DMS153 treated with DMSO at 0.1 percent for 48 hours (cell line): ENCODE results near the gene TANGO6.

Experiments used
- DNase-seq: peaks from one replicate; lab custom pipeline; 2025; ENCODE audit not compliant: unreplicated experiment; lab: John Stamatoyannopoulos, UW

The TANGO6 gene

GRCh38 chr16:68860978-68861892 is 17.9 kb downstream of the TANGO6 start:
- DNase-seq: no peak

DNA sequence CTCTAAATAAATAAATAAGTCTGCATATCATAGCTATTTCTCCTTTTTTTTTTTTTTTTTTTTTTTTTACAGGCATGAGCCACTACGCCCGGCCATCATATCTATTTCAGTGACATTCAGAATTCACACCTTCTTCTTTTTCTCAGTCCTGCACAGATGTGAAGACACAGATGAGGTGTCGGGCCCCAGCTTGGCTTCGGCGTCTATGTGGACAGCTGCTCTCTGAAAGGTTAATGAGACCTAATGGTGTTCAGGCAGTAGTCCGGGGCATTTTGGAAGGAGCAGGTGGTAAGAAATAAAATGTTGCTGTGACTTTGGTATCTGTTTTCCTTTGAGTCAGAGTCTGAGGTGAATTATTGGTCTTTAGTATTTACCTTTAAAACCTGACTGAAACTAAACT is 23.6 kb downstream of the TANGO6 start:
- no peak for DNase-seq

DNA sequence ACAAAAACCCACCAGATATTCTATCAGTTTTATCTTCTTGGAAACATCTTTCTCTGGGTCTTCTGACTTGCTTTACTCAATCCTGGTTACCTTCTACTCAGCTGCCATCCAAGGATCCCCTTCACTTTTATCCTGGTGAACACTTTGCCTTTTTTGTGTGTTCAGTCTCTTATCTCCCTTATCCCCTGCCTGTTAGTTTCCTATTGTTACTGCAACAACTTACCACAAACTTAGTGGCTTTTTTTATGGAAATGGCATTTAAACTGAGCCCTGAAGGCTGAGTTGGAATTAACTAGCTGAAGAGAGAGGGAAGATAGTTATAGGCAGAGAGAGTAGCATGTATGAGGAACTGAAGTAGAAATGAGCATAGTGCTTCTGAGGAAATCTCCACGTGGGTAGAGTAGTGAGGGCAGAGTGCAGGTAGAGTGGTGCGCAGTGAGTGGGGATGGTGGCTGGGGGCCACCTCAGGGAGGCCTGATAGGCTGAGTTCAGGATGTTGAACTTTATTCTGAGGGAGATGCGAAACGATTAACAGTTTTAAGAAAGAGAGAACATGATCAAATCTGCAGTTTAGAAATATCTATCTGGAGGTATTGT is 26.3 kb downstream of the TANGO6 start:
- no peak for DNase-seq

DNA sequence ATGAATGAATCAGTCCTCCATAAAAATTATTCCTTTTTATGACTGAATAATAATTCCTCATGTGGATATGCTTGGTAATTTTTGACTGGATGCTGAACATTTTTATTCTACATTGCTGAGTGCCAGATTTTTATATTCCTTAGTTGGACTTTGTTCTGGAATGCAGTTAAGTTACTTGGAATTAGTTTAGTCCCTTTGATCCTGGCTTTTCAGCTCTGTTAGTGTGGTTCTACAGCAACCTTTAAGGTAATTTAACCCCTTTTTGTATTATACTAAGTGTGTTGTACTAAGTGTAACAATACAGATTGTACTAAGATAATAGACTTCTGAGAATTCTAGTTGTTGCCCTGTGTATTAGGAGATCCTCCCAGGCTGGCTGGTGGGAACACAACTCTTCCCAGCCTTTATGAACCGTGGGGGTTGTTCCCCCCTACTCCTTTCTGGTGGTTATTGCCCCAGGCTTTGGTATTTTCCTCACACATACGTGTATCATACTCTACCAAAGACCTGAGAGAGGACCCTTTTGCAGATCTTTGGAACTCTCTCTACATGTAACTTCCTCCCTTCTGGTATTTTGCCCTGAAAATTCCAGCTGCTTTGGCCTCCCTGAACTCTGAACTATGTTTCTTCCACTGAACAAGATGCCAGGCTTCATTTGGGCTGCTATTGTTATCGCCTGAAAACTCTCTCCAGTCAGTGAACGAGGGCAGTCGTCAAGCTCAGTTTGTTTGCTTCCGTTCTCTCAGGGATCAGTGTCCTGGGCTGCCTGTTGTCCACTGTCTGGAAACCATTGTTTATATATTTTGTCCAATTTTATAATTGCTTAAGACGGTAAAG is 30.5 kb downstream of the TANGO6 start:
- no peak for DNase-seq

DNA sequence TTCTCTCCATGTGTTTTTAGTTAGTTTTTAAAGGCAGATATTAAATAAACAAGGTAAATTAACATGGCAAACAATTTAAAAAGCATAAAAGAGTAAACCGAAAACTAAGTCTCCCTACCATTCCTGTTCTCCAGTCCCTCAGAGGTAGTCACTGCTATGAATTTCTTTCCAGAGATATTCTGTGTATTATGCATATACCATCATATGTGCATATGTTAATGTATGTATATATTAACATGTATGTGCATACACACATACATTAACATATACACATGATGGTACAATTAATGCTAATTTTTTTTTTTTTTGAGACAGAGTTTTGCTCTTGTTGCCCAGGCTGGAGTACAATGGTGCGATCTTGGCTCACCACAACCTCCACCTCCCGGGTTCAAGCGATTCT is 32.5 kb downstream of the TANGO6 start:
- no peak for DNase-seq

GRCh38 chr16:68883685-68884084 is 40.4 kb downstream of the TANGO6 start:
- DNase-seq: no peak

DNA sequence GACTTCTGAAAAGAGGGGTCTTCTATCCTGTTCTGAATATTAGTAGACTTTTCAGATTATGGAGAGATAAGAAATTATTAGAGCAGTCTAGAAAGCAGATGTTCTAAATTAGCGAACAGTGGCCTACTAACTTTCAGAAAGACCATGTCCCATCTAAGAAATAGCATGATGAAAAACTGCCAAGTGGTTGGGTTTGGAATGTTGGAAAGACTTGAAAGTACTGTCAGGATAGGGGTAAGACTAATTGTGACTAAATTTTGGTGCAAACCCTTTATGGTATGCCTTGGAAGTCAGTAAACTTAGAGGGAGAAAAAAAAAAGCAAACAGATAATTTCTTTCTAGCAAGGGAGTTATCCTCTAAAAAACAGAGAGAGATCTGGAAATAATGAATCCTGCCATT is 41.1 kb downstream of the TANGO6 start:
- DNase-seq: no peak

DNA sequence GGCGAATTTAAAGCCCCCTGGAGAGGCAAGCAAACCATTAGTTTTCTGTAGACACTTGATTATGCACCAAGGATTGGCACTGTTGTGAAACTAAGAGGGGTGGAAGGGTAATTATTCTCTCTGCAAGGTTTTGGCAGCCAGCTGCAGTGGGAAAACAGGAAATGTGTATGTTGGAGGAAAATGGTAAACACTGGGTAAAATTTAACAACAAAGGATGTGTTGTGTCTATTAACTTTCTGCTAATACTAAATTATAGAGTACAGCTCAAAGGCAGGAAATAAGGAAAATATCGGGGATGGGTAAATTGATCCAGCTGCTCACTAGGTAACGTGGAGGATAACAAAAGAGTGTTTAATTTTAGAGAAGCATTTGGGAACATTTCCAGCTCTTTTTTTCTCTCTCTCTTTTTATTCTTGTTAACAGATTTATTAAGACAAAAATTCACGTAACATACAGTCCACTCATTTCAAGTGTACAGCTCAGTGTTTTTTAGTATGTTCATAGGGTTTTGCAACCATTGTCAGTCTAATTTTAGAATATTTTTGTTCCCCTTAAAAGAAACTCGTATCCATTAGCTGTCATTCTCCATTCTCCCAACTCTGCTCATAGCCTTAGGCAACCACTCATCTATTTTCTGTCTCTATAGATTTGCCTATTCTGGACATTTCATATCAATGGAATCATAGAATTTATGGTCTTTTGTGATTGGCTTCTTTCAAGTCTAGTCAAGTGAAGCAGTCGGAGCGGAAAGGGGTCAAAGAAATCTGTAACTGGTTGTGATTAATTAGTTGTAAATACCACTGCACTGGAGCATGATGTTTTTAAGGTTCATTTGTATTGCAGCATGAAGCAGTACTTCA is 41.8 kb downstream of the TANGO6 start:
- DNase-seq: peak; percentile 77

- DNase-seq: no peak
Measured at GRCh38 chr16:68887107-68887506, 43.8 kb downstream of the TANGO6 start.

DNA sequence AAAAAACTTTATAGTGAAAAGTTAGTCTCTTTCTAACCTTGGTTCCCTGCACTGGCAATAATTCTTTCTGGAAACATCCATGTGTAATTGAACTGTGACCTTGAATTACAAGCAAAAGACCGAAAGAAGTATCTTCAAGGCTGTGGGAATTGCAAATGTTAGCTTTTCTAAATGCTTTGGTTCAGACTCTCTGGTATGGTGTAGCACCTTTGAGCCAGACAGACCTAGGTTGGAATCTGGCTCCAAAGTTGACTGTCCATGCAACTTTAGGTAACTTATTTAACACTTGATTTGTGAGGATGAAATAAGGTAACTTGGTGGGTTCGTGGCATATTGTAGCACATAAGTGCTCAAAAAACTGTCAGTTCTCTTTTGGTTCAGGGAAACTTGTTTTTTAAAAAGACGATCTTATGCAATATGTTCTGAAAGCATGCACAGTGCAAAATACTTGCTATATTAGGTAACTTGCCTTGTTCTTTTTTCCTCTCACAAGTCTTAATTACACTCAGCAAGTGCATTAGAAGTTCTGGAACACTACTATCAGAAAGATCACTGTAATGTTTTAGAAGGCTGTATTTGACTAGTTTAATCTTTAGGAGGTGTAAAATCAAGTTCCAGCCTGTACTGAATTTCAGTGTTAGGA is 46.3 kb downstream of the TANGO6 start:
- no peak for DNase-seq

GRCh38 chr16:68892214-68892613 is 48.9 kb downstream of the TANGO6 start:
- no peak for DNase-seq

GRCh38 chr16:68892898-68893297 is 49.6 kb downstream of the TANGO6 start:
- DNase-seq: no peak

DNA sequence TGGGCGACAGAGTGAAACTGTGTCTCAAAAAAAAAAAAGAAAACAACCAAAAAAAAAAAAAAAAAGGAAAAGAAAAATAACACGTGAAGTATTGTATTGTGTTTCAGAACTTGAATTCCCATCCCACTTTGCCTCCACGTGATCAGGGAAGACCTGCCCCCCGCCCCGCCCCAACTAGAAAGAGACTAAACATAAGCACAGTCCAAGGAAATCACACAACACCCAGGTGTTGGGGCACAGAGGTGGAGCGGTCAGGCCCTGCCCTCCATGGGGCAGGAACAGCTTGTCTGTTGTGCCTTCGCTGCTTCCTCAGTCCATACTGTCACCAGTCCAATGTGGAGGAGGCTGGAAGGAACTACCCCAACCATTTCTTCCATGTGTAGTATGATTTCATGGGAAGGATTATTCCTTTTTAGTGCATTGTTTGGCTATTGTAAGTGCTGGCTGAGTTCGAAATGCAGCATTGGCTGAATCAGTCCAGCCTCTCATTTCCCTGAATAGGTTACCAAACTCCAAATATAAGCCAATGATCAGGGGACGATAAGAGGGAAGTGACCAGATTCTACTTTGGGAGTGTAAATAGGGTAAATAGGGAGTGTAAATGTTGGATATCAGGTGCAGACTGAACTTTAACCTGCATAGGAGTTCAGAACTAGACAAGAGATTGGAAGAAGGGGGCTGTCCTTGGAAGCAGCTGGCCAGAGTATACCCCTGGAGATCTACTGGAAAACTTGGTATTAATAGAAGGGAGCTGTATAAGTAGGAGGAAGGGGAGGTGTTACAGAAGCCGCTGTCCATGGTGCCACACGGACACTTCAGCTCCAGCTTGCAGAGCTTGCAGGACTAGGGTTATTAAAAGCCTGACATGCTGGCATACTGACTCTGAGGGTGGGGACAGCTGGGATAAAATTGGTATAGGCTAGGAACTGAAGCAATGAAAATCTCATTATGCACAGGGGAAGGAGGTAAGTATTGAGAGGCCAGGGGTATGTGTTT is 50.7 kb downstream of the TANGO6 start:
- no peak for DNase-seq

DNA sequence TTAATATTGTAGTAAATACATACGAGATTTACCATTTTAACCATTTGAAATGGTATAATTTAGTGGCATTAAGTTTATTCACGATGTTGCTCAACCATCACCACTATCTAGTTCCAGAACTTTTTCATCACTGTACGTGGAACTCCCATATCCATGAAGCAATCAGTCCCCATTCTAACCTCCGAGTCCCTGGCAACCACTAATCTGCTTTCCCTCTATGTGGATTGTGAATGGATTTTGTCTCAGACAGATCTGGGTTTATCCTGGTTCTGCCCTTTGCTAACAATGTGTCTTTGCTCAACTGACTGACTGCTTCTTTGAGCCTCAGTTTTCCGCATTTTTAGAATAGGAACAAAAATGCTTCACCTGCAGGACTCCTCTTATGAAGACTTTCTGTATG is 51.4 kb downstream of the TANGO6 start:
- DNase-seq: no peak

DNA sequence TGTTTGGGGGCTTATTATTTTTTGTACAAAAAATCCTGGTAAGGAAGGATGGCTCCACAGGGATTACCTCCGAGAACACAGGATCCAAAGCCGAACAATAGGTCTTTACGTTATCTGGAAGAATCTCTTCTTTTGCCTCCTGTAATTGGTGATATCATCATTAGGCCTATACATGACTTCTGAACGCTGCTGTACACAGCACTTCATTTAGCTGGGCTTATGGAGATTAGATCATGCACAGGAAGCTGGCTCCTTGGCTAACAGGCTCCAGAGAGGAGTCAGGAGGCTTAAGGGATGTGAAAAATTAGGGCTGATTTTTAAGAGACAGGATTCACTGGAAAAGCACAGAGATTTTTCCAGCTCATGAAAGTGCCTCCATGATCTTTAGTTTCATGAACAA is 54.7 kb downstream of the TANGO6 start:
- no peak for DNase-seq

GRCh38 chr16:68900009-68900408 is 56.7 kb downstream of the TANGO6 start:
- no peak for DNase-seq

GRCh38 chr16:68902003-68902968 is 59.0 kb downstream of the TANGO6 start:
- DNase-seq: peak; percentile 80

DNA sequence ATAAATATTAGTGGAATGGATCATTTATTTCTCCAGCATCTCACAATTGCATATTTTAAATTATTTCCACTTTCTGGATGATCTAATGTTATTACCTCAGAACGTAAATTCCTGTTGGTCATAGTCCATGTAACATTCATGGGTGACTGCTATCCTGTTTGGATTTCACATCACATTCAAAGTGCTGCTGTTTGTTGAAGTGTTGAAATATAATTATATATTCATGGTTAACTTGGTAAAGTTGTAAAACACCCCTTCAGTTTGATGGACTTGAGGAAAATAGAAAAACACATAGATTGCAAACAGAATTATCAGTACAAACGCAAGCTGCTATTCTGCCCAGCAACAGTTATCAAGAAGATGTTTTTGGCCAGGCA is 59.6 kb downstream of the TANGO6 start:
- no peak for DNase-seq
